H1 (cell line): ENCODE results near the gene KIF26B. TPM values are rescaled to one million over a fixed set of nuclear protein-coding genes. Genes with fewer than 3 reads are reported as not detected.

ENCODE experiments used
- RXRA ChIP-seq: IDR thresholded peaks from 2 replicates; pipeline ENCODE4 v1.6.1; 2011; ENCODE audit warnings: low read depth, mild to moderate bottlenecking, low read length, moderate library complexity; ENCODE audit not compliant: insufficient read depth
- polyA plus RNA-seq, 7 experiments: library from polyadenylated mRNA; depleted of rRNA in 3 of 7; stranded (reverse) in 5 of 7; unstranded in 2 of 7; fragments of >200 nt in 5 of 7; fragments of 200-250 nt in 2 of 7; gene quantifications; 1 replicate in 5 of 7; 2 replicates in 1 of 7; 4 replicates in 1 of 7; pipeline versions ENCODE4 v1.2.1 to v1.2.3, GENCODE V29; 2011 to 2013; ENCODE audit warnings: missing spikeins in 2 of 7, mixed read lengths in 2 of 7
- total RNA-seq: library from RNA; stranded (reverse); fragmentation: NEBNext Ultra II Directional; extraction: Animal tissue kit (Norgen Biotek cat#: 25700); gene quantifications from 2 replicates; pipeline ENCODE4 v1.2.1, GENCODE V29; 2021

KIF26B gene
- total and polyA plus RNA-seq, 2 of the 8 experiments (the other 6 are each of a cell fraction or from before 2014, with no cell fraction given): 0.06 to 0.28 TPM

DNA sequence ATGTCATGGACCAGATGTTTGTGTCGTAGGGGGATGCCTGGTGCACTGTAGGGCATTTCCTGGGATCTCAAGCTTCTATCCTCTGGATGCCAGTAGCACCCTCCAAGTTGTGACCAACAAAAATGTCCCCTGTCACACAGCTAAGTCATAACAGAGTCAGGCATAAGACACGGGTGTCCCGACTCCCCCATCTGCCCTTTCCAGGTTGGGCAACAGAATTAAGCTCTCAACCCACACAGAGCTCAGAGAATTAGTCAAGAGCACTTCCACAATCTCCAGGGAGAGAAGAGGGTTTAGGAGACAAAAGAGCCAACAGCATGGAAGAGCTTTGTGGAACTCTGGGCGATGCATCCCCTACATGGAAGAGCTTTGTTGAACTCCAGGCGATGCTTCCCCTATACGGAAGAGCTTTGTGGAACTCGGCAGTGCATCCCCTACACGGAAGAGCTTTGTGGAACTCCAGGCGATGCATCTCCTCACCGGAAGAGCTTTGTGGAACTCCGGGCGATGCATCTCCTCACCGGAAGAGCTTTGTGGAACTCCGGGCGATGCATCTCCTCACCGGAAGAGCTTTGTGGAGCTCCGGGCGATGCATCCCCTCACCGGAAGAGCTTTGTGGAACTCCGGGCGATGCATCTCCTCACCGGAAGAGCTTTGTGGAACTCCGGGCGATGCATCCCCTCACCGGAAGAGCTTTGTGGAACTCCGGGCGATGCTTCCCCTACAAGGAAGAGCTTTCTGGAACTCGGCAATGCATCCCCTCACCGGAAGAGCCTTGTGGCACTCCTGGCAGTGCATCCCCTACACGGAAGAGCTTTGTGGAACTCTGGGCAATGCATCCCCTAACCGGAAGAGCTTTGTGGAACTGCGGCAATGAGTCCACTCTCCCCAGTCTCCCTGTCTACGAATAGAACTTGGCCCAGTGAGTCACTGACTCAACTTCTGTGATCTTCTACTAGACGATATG is 422.7 kb downstream of the KIF26B start (continued):
- TF ChIP-seq RXRA: no peak
